ENCODE measurements around the gene ARMC8.

ARMC8 gene

GRCh38 chr3:138174421-138175131, 12.5 kb upstream of the ARMC8 start, which contains the start of gene DBR1:
Gene DBR1, minus strand, starts transcription at chr3:138174921. Its CDS starts 126 bp downstream, at chr3:138174795.
- TF ChIP-seq TSHZ2 (CRISPR knock-in tag; IDR thresholded peaks at IDR 0.05) (no peak), ZNF70 (CRISPR knock-in tag; IDR thresholded peaks at IDR 0.05) (peak; percentile 15; the same call in 1 of the 2 replicates)
- ATAC-seq, result peak; percentile 96

GRCh38 chr3:138180375-138181029, 6.6 kb upstream of the ARMC8 start:
- peak; percentile 88 for ATAC-seq
- TF ChIP-seq ARNTL (CRISPR knock-in tag; IDR thresholded peaks at IDR 0.05; ENCODE audit: borderline replicate concordance, low read depth) (no peak), CSRNP3 (CRISPR knock-in tag; IDR thresholded peaks at IDR 0.05) (no peak), ESRRG (CRISPR knock-in tag; IDR thresholded peaks at IDR 0.05) (no peak), OSR1 (CRISPR knock-in tag; IDR thresholded peaks at IDR 0.05) (no peak), ZNF565 (CRISPR knock-in tag; conservative IDR thresholded peaks at IDR 0.05; ENCODE audit: low read depth) (no peak), ZNF70 (CRISPR knock-in tag; IDR thresholded peaks at IDR 0.05) (no peak), TCF4 (CRISPR knock-in tag; IDR thresholded peaks at IDR 0.05; ENCODE audit: borderline replicate concordance) (no peak), PATZ1 (CRISPR knock-in tag; IDR thresholded peaks at IDR 0.05; ENCODE audit: borderline replicate concordance) (no peak), ZC3H10 (CRISPR knock-in tag; IDR thresholded peaks at IDR 0.05) (no peak), TOX (CRISPR knock-in tag; IDR thresholded peaks at IDR 0.05; ENCODE audit: borderline replicate concordance) (no peak), SNAI2 (CRISPR knock-in tag; IDR thresholded peaks at IDR 0.05) (no peak), PPARA (CRISPR knock-in tag; IDR thresholded peaks at IDR 0.05; ENCODE audit: borderline replicate concordance) (no peak)

GRCh38 chr3:138184994-138185393, 2.1 kb upstream of the ARMC8 start:
- ATAC-seq, result no peak; the same call in 2 of the 3 replicates
- TF ChIP-seq SNAI2 (CRISPR knock-in tag; IDR thresholded peaks at IDR 0.05) (no peak), OSR1 (CRISPR knock-in tag; IDR thresholded peaks at IDR 0.05) (no peak), PATZ1 (CRISPR knock-in tag; IDR thresholded peaks at IDR 0.05; ENCODE audit: borderline replicate concordance) (no peak), ZNF565 (CRISPR knock-in tag; conservative IDR thresholded peaks at IDR 0.05; ENCODE audit: low read depth) (no peak), ISL1 (CRISPR knock-in tag; IDR thresholded peaks at IDR 0.05) (no peak)

- TF ChIP-seq ZC3H10 (CRISPR knock-in tag; IDR thresholded peaks at IDR 0.05) (no peak), CSDC2 (CRISPR knock-in tag; IDR thresholded peaks at IDR 0.05) (no peak), BACH2 (CRISPR knock-in tag; IDR thresholded peaks at IDR 0.05; ENCODE audit: borderline replicate concordance) (no peak), CSRNP3 (CRISPR knock-in tag; IDR thresholded peaks at IDR 0.05) (no peak), CREB5 (CRISPR knock-in tag; IDR thresholded peaks at IDR 0.05; ENCODE audit: low read depth) (no peak), ISL1 (CRISPR knock-in tag; IDR thresholded peaks at IDR 0.05) (no peak)
- ATAC-seq, result no peak; the same call in 2 of the 3 replicates
These were observed 880 bp upstream of the ARMC8 start for GRCh38 chr3:138186221-138186620.
